ENCODE measurements around the gene WDSUB1.

- no peak for TF ChIP-seq CTCF (IDR thresholded peaks at IDR 0.05)
- no peak for TF ChIP-seq POLR2A (IDR thresholded peaks at IDR 0.05)
- no peak for TF ChIP-seq POLR2AphosphoS5 (IDR thresholded peaks at IDR 0.05)
Measured at GRCh38 chr2:159214325-159214865, 72.1 kb downstream of the WDSUB1 start.
